ENCODE measurements around the gene MYO6.

- TF ChIP-seq CTCF (IDR thresholded peaks at IDR 0.05) (no peak), SMC3 (IDR thresholded peaks at IDR 0.05; ENCODE audit: low read depth, low read length) (no peak), GABPA (IDR thresholded peaks at IDR 0.05; ENCODE audit: low read depth) (no peak), TCF12 (IDR thresholded peaks at IDR 0.05) (no peak)
Observed at GRCh38 chr6:75802366-75802765, 53.3 kb downstream of the MYO6 start.
